M059J (cell line): ENCODE results near the gene SCAF1. TPM values are rescaled to one million over a fixed set of nuclear protein-coding genes. Genes with fewer than 3 reads are reported as not detected.
"Not testable (repeated sequence)": the region's sequence is repeated elsewhere in the genome, so short reads cannot be mapped to it uniquely, and the experiment has no call there.

Source experiments
- DNase-seq: peaks from one replicate; pipeline ENCODE4 v3.0.0-alpha.2; 2012; ENCODE audit warnings: low read depth
- total RNA-seq: library from RNA; depleted of rRNA; stranded (reverse); fragments of >200 nt; shearing (Covaris generic); gene quantifications from 2 replicates; pipeline ENCODE4 v1.2.3, GENCODE V29; 2014

SCAF1 gene
- total RNA-seq, 1 experiment from 2014 or later = 26.5 TPM

DNA sequence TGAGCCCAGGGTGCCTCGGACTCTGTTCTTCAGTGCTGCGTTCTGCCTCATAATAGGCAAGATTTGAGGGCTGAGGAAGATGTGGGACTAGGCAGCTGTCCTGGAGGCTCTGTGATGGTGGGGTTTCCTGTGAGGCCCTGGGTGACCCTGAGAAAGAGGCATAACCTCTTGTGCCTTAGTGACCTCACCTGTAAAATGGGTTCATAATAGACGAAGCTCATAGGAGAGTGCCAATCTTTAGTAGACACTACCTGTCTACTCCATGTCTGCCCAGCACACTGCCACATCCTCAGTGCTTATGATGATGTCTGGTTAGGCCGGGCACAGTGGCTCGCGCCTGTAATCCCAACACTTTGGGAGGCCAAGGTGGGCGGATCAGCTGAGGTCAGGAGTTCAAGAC is 25.5 kb upstream of the SCAF1 start:
- no peak for DNase-seq

GRCh38 chr19:49616945-49617344 is 25.1 kb upstream of the SCAF1 start:
- DNase-seq = no peak

- not testable (repeated sequence) for DNase-seq
Measured at GRCh38 chr19:49617860-49618259, 24.1 kb upstream of the SCAF1 start.

GRCh38 chr19:49624967-49625910 is 16.8 kb upstream of the SCAF1 start:
- DNase-seq = no peak

- DNase-seq = no peak
Measured at GRCh38 chr19:49626226-49626625, 15.8 kb upstream of the SCAF1 start.

DNA sequence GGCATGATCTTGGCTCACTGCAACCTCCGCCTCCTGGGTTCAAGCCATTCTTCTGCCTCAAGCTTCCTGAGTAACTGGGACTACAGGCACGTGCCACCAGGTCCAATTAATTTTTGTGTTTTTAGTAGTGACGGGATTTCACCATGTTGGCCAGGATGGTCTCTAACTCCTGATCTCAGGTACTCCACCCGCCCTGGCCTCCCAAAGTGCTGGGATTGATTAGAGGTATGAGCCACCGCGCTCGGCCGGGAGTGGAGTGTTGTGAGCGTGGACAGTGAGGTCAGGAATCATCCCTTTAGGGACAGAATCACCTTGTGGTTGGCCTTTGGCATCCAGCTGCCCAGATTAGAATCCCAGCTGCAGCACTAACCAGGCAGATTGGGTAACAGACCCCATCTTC is 12.3 kb upstream of the SCAF1 start:
- no peak for DNase-seq

GRCh38 chr19:49631014-49631588 is 10.9 kb upstream of the SCAF1 start:
- peak; percentile 31 for DNase-seq

GRCh38 chr19:49631610-49632192 is 10.3 kb upstream of the SCAF1 start:
- no peak for DNase-seq

DNA sequence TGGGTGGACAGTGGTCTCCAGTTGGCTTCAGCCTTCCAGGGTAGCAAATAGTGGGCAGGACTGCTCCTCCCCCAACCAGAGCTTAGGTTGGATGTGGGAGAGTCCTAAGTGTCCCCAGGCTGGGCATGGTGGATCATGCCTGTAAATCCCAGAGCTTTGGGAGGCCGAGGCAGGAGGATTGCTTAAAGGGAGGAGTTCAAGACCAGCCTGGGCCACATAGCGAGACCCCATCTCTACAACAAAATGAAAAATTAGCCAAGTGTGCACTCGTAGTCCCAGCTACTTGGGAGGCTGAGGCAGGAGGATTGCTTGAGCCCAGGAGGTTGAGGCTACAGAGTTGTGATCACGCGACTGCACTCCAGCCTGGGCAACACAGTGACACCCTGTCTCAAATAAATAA is 9.4 kb upstream of the SCAF1 start:
- DNase-seq = no peak

GRCh38 chr19:49633273-49633672 is 8.7 kb upstream of the SCAF1 start:
- not testable (repeated sequence) for DNase-seq

GRCh38 chr19:49635530-49636232 is 6.3 kb upstream of the SCAF1 start:
- DNase-seq = peak; percentile 29

- no peak for DNase-seq
Measured at GRCh38 chr19:49636233-49636932, 5.6 kb upstream of the SCAF1 start.

- DNase-seq = peak; percentile 63
Measured at GRCh38 chr19:49637821-49638738, 3.9 kb upstream of the SCAF1 start.

- peak; percentile 26 for DNase-seq
Measured at GRCh38 chr19:49639401-49640112, 2.5 kb upstream of the SCAF1 start.

DNA sequence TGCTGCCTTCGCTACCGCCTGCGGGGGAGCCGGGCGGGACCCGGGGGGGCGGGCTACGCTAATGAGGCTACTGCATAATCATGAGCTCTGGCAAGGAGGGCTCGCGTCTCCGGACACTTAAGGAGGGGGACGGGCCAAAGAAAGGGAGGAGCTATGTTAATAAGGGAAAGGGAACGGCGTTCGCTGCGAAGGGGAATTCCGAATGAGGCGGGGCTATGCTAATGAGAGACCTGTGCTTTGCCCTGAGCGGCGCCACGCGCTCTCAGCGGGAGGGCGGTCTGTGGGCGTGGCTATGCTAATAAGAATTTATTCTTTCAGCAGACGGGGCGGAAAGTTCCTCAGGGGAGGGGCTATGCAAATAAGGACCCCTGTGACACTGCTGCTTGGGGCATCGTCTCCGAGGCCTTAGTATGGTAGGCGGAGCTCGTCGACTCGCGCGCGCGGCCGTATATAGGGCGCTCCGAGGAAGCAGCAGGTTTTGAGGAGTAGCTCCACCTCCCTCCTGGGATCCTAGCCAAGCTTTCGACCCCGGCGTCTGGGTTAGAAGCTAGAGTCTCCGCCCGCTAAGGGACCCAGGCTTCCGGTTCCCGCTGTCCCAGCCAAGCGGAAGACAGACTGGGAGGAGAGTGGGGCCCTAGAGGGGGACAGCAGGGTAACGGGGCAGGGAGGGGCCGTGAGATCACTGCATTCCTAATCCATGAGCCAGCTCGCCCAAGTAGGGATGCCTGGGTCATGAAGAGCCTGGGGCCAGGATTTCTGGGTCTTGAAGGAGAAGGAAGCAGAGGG is 1.7 kb upstream of the SCAF1 start, which contains the start of gene RRAS:
RRAS (minus strand) TSS at position 31 of the 786 bp plus-strand sequence. CDS start 45 bp downstream, outside the sequence.
- peak; percentile 100 for DNase-seq

- DNase-seq = no peak
Measured at GRCh38 chr19:49642492-49643035, 555 bp downstream of the SCAF1 start.

DNA sequence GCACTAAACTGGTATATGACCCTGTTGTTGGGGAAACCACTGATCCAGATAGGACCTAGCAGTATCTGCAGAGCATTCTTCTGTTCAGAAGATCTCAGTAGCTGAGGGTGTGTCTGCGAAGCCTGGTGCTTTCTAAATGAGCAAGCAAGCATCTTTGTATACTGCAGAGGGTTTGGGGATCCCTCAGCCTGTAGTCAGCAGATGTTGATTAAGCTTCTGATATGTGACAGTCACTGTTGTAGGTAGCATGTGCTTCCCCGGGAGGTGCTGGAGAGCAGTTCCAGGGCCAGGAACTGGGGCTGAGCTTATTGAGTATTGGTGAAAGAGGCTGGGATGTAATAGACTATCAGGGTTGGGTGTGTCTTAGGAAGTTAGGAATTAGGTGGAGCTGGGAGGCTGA is 1.5 kb downstream of the SCAF1 start:
- DNase-seq = no peak

- no peak for DNase-seq
Measured at GRCh38 chr19:49645592-49645991, 3.6 kb downstream of the SCAF1 start.

GRCh38 chr19:49645995-49646394 is 4.0 kb downstream of the SCAF1 start:
- DNase-seq = no peak
